Stimulated activated CD8-positive, alpha-beta memory T cell treated with anti-CD3 and anti-CD28 coated beads, Interleukin-12 subunit alpha, Interleukin-12 subunit beta, amount 100 ng/mL, for 24 hours (primary cell): ENCODE results near the gene GPR107.

Experiments used
- DNase-seq: peaks from one replicate; pipeline ENCODE4 v3.0.0-alpha.2; 2020; ENCODE audit errors: extremely low read depth

The GPR107 gene

DNA sequence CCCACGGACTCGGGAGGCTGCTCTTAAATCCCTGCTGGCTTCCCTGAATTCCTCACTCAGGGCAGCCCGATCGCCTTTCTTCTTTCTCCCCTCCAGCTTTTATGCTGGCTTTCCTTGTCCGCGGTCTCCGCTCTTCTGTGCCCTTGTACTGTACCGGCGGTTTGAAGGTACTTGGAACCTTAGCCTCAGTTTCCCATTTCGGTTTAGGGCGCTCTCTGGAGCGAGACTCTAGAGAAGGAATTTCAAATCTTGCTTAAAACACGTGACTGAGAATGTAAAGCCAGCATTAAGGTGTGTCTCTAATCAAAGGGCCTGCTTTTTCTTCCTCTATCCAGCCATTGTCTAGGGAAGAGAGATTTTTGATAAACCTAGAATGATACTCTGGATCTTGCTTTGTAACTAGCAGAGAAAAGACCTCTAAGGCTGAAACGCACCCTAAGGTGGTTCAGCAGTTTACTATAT is 650 bp downstream of the GPR107 start:
- DNase-seq = no peak

DNA sequence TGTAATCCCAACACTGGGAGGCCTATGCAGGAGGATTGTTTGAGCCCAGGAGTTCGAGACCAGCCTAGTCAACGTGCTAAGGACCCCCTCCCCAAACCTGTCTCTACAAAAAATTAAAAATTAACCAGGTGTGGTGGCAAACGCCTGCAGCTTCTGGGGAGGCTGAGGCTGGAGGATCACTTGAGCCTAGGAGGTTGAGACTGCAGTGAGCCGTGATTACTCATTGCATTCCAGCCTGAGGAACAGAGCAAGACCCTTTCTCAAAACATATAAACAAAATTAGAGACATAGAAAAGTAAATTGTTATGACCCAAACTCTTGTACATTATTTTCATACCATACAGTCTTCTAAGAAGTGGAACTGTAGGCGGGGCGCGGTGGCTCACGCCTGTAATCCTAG is 1.1 kb downstream of the GPR107 start:
- no peak for DNase-seq

DNA sequence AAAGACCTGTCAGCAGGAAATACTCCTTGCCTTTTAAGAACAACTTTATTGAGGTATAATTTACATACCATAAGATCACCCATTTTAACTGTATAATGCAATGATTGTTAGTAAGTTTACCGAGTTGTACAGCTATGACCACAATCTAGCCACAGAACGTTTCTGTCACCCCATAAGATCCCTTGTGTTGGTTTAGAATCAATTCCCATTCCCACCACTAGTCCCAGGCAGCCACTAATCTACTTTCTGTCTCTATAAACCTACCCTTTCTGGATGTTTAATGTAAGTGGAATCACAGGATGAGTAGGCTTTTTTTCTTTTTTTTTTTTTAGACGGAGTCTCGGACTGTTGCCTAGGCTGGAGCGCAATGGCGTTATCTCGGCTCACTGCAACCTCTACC is 4.4 kb downstream of the GPR107 start:
- no peak for DNase-seq

DNA sequence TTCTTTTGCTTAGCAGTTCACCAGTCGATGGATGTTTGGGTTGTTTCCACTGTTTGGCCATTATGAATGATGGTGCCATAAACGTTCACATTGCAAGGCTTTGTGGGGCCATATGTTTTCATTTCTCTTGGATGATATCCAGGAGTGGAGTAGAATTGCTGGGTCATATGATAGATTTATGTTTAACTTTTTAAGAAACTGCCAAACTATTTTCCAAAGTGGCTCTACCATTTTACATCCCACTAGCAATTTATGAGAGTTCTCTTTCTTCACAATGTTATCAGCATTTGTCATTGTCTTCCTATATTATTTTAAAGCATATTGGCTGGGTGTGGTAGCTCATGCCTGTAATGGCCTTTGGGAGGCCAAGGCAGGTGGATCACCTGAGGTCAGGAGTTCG is 5.2 kb downstream of the GPR107 start:
- no peak for DNase-seq

DNA sequence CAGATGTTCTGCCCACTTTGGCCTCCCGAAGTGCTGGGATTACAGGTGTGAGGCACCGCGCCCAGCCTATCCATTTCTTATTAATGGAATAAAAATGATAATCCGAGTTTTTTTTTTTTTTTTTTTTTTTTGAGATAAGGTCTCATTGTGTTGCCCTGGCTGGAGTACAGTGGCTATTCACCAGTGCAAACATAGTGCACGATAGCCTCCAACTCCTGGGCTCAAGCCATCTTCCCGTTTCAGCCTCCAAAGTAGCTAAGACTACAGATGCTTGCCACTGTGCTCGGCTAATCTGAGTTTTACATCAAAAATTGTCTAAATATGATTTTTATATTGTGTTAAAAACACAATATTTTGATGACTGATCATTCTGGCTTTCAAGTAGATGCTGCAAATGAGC is 6.6 kb downstream of the GPR107 start:
- DNase-seq = no peak

DNA sequence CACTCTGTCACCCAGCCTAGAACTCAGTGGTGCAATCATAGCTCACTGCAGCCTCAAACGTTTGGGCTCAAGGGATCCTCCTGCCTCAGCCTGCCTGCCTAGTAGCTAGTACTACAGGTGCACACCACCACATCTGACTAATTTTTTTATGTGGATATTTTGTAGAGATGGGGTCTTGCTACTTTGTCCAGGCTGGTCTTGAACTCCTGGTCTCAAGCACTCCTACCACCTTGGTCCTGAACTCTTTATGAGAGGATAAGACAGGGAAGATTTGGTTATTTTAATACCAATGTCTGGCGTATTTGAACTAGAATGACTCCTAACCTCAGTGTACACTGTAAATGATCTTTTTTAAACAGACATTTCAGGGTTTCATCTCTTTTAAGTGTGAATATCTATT is 9.0 kb downstream of the GPR107 start:
- DNase-seq = no peak

DNA sequence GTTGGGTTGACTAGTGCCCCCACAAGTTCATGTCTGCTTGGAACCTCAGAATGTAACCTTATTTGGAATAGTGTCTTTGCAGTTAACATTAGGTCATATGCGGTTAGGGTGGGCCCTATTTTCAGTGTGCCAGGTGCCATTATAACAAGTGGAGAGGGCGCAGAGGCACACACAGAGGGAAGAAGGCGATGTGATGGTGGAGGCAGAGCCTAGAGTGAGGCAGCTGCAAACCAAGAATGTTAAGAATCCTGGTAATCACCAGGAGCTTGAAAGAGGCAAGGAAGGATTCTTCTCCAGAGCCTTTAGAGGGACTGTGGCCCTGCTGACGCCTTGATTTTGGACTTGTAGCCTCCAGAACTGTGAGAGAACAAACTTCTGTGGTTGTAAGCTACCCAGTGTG is 10.9 kb downstream of the GPR107 start:
- no peak for DNase-seq

DNA sequence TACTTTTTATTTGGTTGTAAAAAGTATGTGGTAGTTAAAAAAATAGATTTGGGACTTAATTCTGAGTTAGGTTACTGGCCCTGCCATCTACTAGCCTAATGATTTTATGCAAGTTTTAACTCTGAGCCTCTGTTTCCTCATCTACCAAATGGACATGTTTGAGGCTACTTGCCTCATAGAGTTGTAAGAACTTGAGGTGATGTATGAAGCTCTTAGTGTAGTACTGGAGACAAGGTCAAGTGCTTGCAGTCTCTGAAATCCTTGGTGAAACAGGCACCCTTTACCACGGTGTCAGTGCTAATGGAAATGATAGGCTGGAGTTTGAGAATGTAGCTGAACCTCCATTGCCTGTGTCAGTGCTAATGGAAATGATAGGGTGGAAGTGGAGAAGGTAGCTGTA is 15.3 kb downstream of the GPR107 start:
- no peak for DNase-seq

DNA sequence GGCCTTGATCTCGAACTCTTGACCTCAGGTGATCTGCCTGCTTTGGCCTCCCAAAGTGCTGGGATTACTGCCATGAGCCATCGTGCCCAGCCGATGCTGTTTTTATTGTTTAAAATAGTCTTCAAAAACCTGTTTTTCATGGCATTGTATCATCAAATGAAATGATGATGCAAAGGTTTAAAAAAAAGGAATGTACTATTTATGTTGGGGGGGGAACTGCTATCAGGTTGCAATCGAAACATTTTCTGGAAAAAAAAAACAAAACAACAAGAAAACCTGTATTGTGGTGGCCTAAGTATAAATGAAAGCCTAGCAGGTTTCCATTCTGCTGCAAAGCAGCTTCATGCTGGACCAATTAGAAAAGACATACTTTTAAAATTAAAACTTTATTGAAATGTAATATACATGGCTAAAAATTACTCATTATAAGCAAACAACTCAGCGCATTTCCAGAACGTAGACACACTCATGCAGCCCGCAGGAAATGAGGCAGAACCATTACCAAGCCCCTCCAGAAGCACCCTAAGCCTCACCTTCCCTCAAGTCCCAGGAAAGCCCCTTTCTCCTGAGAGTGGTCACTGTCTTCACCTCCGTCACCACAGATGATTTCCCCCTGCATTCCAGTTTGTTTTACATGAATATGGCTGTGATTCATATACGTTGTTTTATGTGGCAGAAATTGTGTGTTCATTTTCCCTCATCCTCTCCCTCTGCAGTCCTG is 19.0 kb downstream of the GPR107 start:
- no peak for DNase-seq

DNA sequence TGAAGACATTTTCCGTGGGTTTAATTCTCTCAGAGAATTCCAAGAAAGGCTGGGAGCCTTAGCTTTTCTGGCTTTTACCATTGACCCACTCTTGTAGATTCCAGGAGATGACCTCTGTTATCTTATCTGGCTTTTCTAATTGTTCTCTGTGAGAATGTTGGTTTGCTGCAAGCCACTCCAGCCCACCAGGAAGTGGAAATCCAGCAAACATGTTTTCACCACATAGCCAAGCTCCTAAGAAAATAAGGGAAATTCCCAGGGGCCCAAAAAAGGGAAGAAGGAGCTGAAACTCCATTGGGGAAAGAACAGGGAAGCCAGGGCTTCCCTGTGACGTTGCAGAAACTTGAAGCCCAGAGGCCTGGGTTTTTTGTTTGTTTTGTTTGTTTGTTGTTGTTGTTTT is 19.7 kb downstream of the GPR107 start:
- no peak for DNase-seq

DNA sequence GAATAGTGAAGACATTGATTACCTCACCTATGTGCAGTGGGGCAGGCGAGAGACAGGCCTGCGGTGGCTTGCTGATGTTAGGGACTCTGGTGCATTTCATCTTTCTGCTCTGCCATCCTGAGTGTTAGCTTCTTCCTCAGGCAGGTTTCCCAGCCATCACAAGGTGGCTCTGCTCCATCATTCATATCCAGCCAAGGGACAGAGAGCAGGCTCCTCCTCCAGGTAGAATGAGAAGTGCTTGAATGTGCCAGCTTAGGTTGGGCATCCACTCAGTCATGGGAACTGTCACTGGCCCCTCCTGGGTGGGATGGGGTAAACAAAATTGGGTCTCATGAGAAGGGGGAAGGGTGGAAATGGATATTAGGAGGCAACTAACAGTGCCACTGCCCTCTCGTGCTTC is 24.8 kb downstream of the GPR107 start:
- no peak for DNase-seq

DNA sequence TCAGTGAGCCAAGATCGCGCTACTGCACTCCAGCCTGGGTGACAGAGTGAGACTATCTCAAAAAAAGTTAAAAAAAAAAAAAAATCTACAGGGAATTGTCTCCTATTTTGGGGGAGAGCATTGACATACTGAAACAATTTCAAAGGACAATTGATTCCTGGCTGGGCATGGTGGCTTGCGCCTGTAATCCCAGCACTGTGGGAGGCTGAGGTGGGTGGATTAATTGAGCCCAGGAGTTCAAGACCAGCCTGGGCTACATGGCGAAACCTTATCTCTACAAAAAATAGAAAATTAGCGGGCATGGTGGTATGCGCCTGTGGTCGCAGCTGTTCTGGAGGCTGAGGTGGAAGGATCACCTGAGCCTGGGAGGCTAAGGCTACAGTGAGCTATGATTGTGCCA is 30.6 kb downstream of the GPR107 start:
- no peak for DNase-seq

DNA sequence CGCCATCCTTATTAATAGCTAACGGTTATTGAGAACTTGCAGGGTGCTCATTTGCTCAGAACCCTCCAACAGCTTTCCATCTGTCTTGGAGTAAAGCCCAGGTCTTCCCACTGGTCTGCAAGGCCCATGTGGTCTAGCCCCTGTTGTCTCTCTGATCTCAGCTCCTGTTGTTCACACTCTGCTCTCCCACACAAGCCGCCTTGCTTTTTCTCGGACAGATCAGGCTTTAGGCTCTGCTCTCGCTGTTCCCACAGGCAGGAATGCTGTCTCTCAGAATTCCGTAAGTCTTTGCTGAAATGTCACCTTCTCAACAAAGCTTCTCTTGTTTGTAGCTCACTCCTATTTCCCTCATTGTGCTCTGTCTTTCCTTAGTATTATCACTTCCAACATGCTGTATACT is 34.3 kb downstream of the GPR107 start:
- no peak for DNase-seq

DNA sequence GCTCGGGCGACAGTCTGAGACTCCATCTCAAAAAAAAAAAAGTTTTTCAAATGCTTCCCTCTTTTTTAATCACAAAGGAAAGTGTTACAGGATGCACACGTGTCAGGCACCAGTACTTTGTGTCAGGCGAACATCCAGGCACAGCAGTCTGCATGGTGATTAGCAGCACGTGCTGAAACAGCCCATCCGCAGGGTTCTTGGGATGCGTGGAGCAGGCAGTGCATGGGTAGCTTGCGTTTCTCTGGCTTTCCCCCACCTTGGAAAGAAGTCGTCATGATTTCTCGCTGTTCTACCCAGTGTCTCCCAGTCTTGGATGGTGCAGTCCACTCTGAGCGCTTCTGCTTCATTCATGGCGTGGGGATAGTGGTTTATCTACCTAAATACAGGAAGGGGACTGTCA is 35.4 kb downstream of the GPR107 start:
- DNase-seq = no peak

DNA sequence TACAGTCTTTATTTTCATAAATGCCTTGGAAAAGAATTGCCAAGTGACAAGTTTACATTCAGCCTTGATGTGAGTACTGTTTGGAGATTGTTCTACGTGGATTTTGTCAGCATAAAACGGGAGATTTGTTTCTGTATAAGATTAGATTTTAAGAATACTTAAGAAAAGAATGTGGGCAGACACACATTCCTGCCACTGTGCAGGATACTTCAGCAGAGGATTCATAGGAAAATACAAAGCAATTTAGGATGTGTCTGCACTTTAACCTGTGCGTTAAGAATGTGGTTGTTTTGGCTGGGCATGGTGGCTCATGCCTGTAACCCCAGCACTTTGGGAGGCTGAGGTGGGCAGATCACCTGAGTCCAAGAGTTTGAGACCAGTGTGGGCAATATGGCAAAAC is 37.2 kb downstream of the GPR107 start:
- no peak for DNase-seq

DNA sequence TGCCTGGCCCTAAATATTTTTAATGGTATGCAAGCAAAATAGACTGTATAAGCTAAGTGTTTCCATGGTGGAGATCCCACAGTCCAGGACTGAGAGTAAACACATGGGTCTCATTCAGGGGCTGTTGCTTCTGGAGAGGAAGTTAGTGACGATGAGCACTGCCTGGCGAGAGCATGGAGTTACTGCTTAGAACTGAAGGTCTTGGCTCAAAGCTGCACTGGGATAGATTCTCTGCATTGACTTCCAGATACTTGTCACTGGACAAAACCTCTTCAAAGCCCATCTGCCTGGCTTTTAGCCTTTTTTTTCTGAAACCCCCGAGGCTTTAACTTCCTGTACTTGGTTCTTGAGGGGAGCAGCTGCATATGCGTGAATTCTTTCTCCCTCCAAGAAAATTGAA is 39.2 kb downstream of the GPR107 start:
- DNase-seq = no peak

DNA sequence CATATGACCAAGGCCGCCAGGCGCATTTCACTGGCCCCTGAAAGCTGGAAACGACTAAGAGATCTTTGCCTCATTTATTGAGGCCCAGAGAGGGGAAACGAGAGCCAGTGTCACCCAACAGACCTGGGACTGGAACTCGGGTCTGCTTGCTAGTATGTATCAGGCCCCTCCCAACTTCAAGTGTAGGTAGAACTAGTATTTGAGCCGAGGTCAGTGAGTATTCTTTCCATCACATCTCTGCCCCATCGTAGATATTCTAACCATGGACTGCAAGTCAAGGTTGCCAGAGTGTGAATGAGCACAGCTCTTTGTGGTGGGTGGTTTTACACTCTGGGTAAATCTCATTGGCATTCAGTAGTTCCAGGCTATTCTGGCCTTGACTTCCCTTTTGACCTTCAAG is 42.2 kb downstream of the GPR107 start:
- no peak for DNase-seq

DNA sequence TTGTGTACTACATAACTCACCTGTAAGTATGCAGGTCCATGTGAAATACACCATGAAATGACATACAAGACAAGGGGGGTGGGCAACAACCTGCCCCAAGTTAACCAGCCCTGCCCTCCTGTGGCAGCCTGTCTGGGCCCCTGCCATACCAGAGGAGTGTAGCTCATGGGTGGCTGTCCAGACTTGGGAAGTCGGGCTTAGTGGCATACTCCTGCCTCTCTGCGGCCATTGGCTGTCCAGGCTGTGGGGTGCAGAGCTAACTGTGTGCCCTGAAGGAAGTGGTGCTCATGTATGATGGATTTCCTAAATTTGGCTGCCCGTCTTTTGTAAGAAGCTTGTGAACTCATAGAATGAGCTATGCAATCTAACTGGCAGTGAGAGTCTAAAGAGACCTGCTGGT is 47.0 kb downstream of the GPR107 start:
- no peak for DNase-seq

DNA sequence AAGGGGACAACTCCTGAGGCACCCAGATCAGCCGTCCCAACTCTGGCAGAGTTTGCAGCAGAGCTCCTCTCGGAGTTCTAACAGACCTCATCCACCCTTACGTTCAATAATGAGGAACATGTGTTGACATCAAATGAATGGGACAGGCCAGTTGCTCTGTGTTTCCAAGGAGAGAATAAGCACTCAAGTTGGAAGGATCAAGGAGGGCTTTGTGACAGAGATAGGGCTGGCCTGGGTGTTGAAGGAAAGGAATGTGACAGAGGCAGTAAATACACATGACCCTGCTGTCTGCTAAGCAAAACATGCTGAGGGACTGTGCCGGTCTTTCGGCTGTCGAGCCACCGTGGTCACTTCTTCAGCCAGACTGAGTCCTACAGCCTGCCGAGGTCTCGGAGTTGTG is 48.2 kb downstream of the GPR107 start:
- no peak for DNase-seq

DNA sequence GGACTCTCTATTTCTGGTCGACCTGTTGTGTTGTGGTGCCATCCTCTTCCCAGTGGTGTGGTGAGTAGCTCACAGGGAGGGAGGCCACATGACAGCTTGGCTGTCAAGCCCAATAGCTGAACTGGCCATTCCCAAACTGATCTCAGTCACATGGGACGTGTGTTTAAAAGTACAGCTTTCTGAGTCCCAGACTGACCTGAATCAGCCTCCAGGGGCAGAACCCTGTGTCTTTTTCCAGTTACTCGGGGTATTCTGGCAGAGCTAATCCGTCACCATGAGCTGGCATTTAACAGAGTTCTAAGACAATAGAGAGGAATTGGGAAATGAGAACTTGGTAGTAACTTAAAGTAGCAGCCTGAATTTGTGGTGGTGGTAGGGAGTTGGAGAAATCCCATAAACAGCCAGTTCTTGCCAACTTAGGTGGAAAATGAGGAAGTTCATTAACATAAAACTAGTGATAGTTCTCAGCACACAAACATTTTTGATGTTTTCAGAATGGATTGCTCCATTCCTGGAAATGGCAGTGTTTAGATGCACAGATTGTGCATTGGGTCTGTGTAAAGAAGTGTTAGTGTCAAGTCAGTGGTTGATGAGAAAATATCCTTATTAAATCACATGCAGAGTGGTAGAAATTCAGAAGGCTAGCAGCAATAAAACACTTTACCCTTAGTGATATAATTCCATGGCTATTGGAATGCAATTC is 50.9 kb downstream of the GPR107 start:
- no peak for DNase-seq

DNA sequence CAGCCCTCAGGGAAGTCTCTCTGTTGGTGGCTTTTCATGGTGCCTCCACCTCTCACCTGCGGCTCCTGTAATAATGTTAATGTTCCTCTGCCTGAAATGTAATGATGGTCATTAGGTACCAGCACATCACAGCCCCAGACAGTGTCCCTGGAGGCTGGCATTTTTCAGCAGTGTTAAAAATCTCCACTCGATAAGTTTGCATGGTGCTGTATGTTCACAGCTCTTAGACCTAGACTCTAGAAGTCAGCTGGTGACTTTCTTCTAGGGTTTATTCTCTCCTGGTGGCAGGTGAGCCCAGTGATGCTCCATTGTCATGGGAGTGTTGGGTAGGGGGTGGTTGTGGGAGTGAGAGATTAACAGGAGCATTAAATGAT is 53.1 kb downstream of the GPR107 start:
- no peak for DNase-seq

DNA sequence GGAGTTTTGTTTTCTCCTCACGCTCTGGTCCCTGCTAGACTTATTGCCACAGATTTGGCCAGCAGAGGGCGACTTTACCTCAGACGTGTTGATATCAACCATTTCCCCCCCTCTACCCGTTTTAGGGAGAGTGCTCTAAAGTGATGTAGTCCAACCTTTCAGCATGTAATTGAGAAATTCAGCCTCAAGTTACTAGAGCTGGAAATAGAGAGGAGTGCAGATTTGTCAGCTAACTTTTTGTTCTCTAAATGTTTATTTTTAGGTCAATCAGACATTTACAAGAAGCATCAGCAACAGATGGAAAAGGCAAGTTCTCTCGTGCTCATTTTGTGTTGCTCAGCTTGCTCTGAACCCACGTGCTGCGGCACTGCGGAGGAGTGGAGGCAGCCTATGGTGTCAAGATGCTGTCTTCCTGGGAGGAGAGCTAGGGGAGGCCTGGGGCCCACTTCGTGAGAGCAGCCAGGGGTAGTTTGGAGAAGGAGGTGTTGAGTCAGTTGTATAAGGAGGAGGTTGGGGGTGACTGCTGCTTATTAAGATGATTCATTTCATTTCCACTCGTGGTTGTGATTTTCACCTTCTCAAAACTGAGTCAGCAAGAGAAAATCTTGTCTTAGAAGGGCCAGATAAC is 53.6 kb downstream of the GPR107 start:
- peak; percentile 58 for DNase-seq

DNA sequence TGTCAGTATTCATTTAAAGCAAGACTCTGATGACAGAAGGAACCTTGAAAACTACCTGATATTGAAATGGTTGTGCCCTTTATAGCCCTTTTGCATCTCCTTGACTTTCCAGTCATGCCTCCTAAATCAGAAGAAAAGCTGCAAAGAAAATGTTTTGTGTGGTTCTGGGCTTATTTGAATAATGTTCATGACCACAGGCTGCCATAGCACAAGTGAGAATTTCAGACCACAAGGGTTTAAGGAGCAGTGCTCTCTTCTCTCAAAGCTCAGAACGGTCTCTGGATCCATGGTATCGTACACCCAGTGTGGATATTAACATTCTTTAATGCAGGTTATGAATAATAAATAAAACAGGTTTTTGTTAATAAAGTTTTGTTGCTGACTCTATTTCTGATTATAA is 54.2 kb downstream of the GPR107 start:
- no peak for DNase-seq
